ENCODE measurements around the gene PARD3. TPM values are rescaled to one million over a fixed set of nuclear protein-coding genes. Genes with fewer than 3 reads are reported as not detected.
A peak's percentile ranks its signal among the peaks of the same experiment; 100 is the strongest.

PARD3 gene
- total and polyA plus RNA-seq, 10 of the 15 experiments (the other 5 are each of a cell fraction or from before 2014, with no cell fraction given): 2.6 to 43.1 (median 13.9) TPM

DNA sequence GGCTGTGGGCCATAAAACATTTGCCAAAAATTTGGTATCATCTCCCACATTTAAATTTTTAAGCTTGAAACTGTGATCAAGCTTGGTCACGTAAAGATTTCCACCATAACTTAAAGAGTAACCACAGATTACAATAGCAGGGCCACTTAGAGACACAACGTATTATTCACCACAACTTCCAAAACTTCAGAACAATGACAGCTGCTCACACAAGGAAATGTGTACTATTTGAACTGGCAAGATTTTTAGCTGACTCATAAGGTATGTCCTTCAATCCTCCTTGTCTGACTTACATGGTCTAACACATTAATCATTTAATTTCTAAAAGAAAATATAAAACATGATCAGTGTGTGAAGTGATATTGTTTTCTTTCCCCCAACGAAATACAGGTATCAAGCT is 234.5 kb downstream of the PARD3 start:
- Histone ChIP-seq H2AFZ (ENCODE audit: control insufficient read depth, low read depth, low read length) (no peak overlapping the region), H3K27ac (ENCODE audit: control insufficient read depth, insufficient read depth) (no peak overlapping the region), H3K36me3 (ENCODE audit: control insufficient read depth in 2 of 2, insufficient read depth in 2 of 2, low read length in 1 of 2) (no peaks in the 10 kb centered on the region), H3K9ac (ENCODE audit: control insufficient read depth, insufficient read depth, low read length) (no peak overlapping the region), H4K20me1 (ENCODE audit: control insufficient read depth, insufficient read depth) (no peaks in the 10 kb centered on the region), H3K27me3 (replicated peaks in 1 of 2; ENCODE audit: control insufficient read depth in 2 of 2, insufficient read depth in 2 of 2, low read length in 1 of 2) (no peaks in the 10 kb centered on the region), H3K9me3 (replicated peaks; ENCODE audit: control insufficient read depth, insufficient read depth, low read length) (no peaks in the 10 kb centered on the region), H3K4me3 (no peak overlapping the region), H3K4me1 (ENCODE audit: control insufficient read depth, insufficient read depth, low read length) (no peaks in the 10 kb centered on the region), H3K4me2 (ENCODE audit: control insufficient read depth, insufficient read depth) (no peak overlapping the region), H3K79me2 (ENCODE audit: control insufficient read depth, insufficient read depth, low read length) (no peaks in the 10 kb centered on the region)
- FAIRE-seq (no peak), ATAC-seq (peak; percentile 48), DNase-seq (ENCODE audit: low read depth, low spot score) (no peak)
- RAD21 ChIA-PET (ENCODE audit: unreplicated experiment): interaction anchor here (0.7 to 1.0 kb wide), 4 partner anchors 27 to 117 kb away, joined by 3 to 5 read pairs (median 3); no protein-coding TSS in a partner anchor
- no TSS peak for BruUV-seq (replicated peaks)
- in situ Hi-C loops (cut with MboI): no loop called here
- intact Hi-C loops (cut with micrococcal nuclease; ENCODE audit: unreplicated experiment): no loop called here
- SMC1A ChIA-PET (ENCODE audit: uncharacterized antibody, unreplicated experiment): interaction anchor here (0.8 to 2.4 kb wide), 11 partner anchors 9 to 57 kb away, joined by 3 to 7 read pairs (median 3); no protein-coding TSS in a partner anchor
- POLR2A ChIA-PET: interaction anchor here (0.8 to 0.9 kb wide), 3 partner anchors 26 to 38 kb away, joined by 3 to 6 read pairs (median 3); no protein-coding TSS in a partner anchor
- 18% methylated on average over 3 of the region's 3 CpGs for WGBS (ENCODE audit: insufficient coverage, insufficient replicate concordance, low lambda C conversion rate, missing lambda C conversion rate)
- TF ChIP-seq ZNF207 (IDR thresholded peaks at IDR 0.05; ENCODE audit: borderline replicate concordance) (no peak), NR2F1 (conservative IDR thresholded peaks at IDR 0.05) (no peak), DPF2 (IDR thresholded peaks at IDR 0.05) (no peak), STAT1 (conservative IDR thresholded peaks at IDR 0.05) (no peak), RFX5 (IDR thresholded peaks at IDR 0.05; ENCODE audit: low read depth, low read length) (no peak), SMARCA5 (IDR thresholded peaks at IDR 0.05) (no peak), NBN (IDR thresholded peaks at IDR 0.05) (no peak), CHD2 (IDR thresholded peaks at IDR 0.05; ENCODE audit: borderline replicate concordance, low read depth, low read length) (no peak)
- CTCF ChIA-PET: interaction anchor here (0.6 to 2.6 kb wide), 8 partner anchors 13 to 62 kb away, joined by 3 to 7 read pairs (median 3); no protein-coding TSS in a partner anchor

DNA sequence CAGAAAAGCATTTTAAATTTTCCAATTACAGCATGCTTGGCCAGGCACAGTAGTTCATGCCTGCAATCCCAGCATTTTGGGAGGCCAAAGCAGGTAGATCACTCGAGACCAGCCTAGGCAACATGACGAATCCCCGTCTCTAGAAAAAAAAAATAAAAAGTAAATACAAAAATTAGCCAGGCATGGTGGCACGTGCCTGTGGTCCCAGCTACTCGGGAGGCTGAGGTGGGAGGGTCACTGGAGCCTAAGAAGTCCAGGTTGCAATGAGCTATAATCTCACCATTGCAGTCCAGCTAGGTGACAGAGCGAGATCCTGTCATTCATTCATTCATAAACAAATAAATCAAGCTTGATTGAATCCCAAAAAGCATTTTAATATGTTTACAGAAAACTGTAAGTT is 234.9 kb downstream of the PARD3 start:
- Histone ChIP-seq H3K27ac (ENCODE audit: control insufficient read depth, insufficient read depth) (no peak overlapping the region), H3K4me1 (ENCODE audit: control insufficient read depth, insufficient read depth, low read length) (no peaks in the 10 kb centered on the region), H4K20me1 (ENCODE audit: control insufficient read depth, insufficient read depth) (no peaks in the 10 kb centered on the region), H3K36me3 (ENCODE audit: control insufficient read depth in 2 of 2, insufficient read depth in 2 of 2, low read length in 1 of 2) (no peaks in the 10 kb centered on the region), H2AFZ (ENCODE audit: control insufficient read depth, low read depth, low read length) (no peak overlapping the region), H3K4me3 (no peak overlapping the region), H3K9ac (ENCODE audit: control insufficient read depth, insufficient read depth, low read length) (no peak overlapping the region), H3K27me3 (replicated peaks in 1 of 2; ENCODE audit: control insufficient read depth in 2 of 2, insufficient read depth in 2 of 2, low read length in 1 of 2) (no peaks in the 10 kb centered on the region), H3K79me2 (ENCODE audit: control insufficient read depth, insufficient read depth, low read length) (no peaks in the 10 kb centered on the region), H3K9me3 (replicated peaks; ENCODE audit: control insufficient read depth, insufficient read depth, low read length) (no peaks in the 10 kb centered on the region), H3K4me2 (ENCODE audit: control insufficient read depth, insufficient read depth) (no peak overlapping the region)
- intact Hi-C loops (cut with micrococcal nuclease; ENCODE audit: unreplicated experiment) (no loop called here), in situ Hi-C loops (cut with MboI) (no loop called here)
- ChIA-PET CTCF (interaction anchor here (0.6 to 2.6 kb wide), 7 partner anchors 13 to 61 kb away, joined by 3 to 7 read pairs (median 3); no protein-coding TSS in a partner anchor), RAD21 (ENCODE audit: unreplicated experiment) (interaction anchor here (0.7 to 1.0 kb wide), 3 partner anchors 27 to 116 kb away, joined by 3 to 5 read pairs (median 3); no protein-coding TSS in a partner anchor), POLR2A (interaction anchor here (0.9 kb wide), 2 partner anchors 27 to 32 kb away, joined by 3 to 6 read pairs; no protein-coding TSS in a partner anchor), SMC1A (ENCODE audit: uncharacterized antibody, unreplicated experiment) (interaction anchor here (0.8 to 2.4 kb wide), 8 partner anchors 9 to 56 kb away, joined by 3 to 7 read pairs (median 4); no protein-coding TSS in a partner anchor)
- ATAC-seq (no peak), FAIRE-seq (no peak), DNase-seq (ENCODE audit: low read depth, low spot score) (no peak)
- no TSS peak for BruUV-seq (replicated peaks)
- WGBS (ENCODE audit: insufficient coverage, insufficient replicate concordance, low lambda C conversion rate, missing lambda C conversion rate): 51% methylated on average over 6 of the region's 6 CpGs
- TF ChIP-seq BMI1 (IDR thresholded peaks at IDR 0.05; ENCODE audit: borderline replicate concordance): no peak
- TF ChIP-seq, protein P1, sequence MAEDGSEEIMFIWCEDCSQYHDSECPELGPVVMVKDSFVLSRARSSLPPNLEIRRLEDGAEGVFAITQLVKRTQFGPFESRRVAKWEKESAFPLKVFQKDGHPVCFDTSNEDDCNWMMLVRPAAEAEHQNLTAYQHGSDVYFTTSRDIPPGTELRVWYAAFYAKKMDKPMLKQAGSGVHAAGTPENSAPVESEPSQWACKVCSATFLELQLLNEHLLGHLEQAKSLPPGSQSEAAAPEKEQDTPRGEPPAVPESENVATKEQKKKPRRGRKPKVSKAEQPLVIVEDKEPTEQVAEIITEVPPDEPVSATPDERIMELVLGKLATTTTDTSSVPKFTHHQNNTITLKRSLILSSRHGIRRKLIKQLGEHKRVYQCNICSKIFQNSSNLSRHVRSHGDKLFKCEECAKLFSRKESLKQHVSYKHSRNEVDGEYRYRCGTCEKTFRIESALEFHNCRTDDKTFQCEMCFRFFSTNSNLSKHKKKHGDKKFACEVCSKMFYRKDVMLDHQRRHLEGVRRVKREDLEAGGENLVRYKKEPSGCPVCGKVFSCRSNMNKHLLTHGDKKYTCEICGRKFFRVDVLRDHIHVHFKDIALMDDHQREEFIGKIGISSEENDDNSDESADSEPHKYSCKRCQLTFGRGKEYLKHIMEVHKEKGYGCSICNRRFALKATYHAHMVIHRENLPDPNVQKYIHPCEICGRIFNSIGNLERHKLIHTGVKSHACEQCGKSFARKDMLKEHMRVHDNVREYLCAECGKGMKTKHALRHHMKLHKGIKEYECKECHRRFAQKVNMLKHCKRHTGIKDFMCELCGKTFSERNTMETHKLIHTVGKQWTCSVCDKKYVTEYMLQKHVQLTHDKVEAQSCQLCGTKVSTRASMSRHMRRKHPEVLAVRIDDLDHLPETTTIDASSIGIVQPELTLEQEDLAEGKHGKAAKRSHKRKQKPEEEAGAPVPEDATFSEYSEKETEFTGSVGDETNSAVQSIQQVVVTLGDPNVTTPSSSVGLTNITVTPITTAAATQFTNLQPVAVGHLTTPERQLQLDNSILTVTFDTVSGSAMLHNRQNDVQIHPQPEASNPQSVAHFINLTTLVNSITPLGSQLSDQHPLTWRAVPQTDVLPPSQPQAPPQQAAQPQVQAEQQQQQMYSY (CRISPR knock-in tag; IDR thresholded peaks at IDR 0.05): no peak
- TF ChIP-seq NBN (IDR thresholded peaks at IDR 0.05): no peak
- TF ChIP-seq HDAC6 (IDR thresholded peaks at IDR 0.05; ENCODE audit: unreplicated experiment): no peak
- peak; percentile 54; the same call in 1 of the 2 replicates for TF ChIP-seq ZNF24 (IDR thresholded peaks at IDR 0.05)
- TF ChIP-seq SMC3 (IDR thresholded peaks at IDR 0.05; ENCODE audit: borderline replicate concordance, low read length): no peak

Measured in GM12878 (cell line).